Measurements from ENCODE around the gene XDH. TPM values are rescaled to one million over a fixed set of nuclear protein-coding genes. Genes with fewer than 3 reads are reported as not detected.

XDH gene
- total RNA-seq, 2 experiments from 2014 or later = 0.63 to 1.6 TPM

DNA sequence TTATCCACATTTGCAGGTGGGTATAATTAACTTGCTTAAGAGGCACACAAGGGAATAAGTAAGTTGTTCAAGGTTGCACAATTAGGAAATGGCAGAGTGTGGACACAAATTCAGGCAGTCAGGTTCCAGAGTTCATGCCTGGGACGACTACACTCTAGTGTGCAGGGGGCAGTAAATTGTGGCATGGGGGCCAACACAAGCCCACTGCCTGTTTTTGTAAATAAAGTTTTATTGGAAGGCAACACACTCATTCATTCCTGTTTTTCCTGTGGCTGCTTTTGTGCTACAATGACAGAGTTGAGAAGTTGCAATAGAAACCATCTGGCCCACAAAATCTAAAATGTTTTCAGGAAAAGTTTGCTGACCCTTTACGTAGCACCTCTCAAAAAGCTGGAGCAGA lies 41.4 kb downstream of the XDH start:
- Mint-ChIP-seq H3K4me3 (no peak overlapping the region), H3K27ac (no peak overlapping the region), H3K9me3 (no peaks in the 10 kb centered on the region), H3K36me3 (ENCODE audit: low read depth) (no peaks in the 10 kb centered on the region), H3K27me3 (no peaks in the 10 kb centered on the region), H3K4me1 (peaks cover 3% of the 10 kb centered on the region)
- CTCF ChIA-PET = no interaction called here
- POLR2A ChIA-PET = no interaction called here
- DNase-seq = no peak

DNA sequence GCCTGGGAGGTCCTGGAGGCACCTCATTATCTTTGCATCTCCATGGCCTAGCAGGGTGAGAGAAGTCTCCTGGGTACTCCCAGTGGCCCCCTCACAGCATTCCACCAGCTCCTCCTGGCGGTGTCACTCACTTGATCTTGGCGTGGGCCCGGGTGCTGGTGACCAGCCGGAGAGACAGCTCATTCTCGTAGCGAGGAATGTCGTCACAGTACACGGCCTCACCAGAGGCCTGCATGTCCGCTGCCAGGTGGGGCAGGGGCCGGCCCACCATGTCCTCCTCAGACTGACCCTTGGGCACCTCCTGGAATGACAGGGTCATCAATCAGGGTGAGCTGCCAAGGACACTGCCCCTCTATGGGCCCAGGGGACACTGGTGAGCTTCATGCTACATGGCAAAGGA lies 42.4 kb downstream of the XDH start:
- no peak overlapping the region for H3K4me3 Mint-ChIP-seq
- POLR2A ChIA-PET = no interaction called here

DNA sequence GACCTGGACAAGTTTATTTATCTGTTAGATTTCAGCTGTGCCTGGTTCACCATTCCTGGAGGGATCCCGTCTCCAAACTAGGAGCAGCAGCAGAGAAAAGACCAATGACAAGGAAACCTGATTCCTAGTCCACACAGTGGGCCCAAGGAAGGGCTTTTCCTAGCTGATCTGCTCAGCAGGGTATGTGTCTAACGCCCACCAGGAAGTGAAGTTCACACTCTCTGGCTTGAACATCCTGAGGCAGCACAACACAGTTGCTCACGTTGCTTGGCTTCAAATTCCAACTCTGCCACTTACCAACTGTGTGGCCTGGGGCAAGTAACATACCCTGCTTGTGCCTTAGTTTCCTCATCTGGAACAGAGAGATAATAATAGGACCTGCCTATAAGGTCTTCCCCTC lies 42.9 kb downstream of the XDH start:
- ChIA-PET POLR2A (no interaction called here), CTCF (no interaction called here)
- Mint-ChIP-seq H3K4me3 (no peak overlapping the region), H3K4me1 (no peaks in the 10 kb centered on the region), H3K36me3 (ENCODE audit: low read depth) (no peaks in the 10 kb centered on the region), H3K9me3 (no peaks in the 10 kb centered on the region), H3K27me3 (no peaks in the 10 kb centered on the region), H3K27ac (no peak overlapping the region)
- DNase-seq = no peak

More for the DNA sequence above, 42.4 kb downstream of the XDH start:
- Mint-ChIP-seq H3K36me3 (ENCODE audit: low read depth) (no peaks in the 10 kb centered on the region), H3K9me3 (no peaks in the 10 kb centered on the region), H3K4me1 (no peaks in the 10 kb centered on the region), H3K27ac (no peak overlapping the region), H3K27me3 (no peaks in the 10 kb centered on the region)
- DNase-seq = no peak
- CTCF ChIA-PET = no interaction called here

DNA sequence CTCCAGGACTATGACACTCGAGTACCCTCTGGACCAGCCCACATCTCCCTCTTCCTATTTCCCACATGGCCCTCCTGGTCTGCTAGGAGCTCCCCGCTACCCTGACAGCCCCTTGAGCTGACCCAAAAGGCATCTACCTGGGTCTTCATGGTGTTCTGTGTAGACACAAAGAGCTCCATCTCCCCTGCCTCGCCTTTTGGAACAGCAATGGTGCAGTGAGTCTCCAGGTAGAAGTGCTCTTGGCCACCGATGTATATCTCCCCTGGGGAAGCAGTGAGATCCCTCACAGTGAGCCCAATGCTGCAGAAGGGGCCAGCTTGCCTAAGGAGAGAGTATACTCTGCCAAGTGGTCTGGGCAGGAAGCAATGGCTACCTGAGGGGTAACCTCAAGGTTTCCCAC lies 47.8 kb downstream of the XDH start:
- no peaks in the 10 kb centered on the region for H3K9me3 Mint-ChIP-seq
- H3K4me3 Mint-ChIP-seq = no peak overlapping the region
- no peaks in the 10 kb centered on the region for H3K36me3 Mint-ChIP-seq (ENCODE audit: low read depth)
- H3K27me3 Mint-ChIP-seq = peaks cover 4% of the 10 kb centered on the region
- ChIA-PET CTCF (no interaction called here), POLR2A (no interaction called here)
- DNase-seq = no peak
- H3K4me1 Mint-ChIP-seq = no peaks in the 10 kb centered on the region
- no peak overlapping the region for H3K27ac Mint-ChIP-seq

DNA sequence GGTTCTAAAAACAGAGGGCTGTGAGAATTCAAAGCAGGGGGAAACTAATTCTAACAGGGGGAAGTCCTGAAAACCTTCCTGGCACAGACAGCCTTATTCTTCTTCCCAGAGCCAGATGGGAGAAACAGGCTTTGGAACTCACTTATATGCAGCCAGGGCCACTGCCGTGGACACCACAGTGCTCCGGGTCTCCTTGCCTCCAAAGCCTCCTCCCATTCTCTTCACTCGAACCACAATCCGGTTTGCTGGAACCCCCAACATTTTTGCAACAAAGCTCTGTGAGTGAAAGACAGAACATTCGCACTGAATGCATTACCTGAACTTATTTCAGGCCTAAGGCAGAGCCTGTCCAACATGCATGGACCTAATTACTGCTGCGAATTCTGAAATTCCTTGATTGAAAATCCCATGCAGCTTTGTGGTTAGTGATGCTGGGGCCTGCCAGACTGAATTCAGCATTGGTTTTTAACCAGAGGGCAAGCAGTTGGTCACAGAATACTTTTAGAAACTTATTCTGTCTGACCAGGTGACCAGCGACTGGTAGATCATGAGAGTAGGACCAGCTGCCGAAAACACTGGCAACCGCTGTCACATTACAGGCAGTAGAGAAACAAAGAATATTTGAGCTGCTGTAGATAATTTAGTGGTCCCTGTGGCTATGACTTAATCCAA lies 48.6 kb downstream of the XDH start:
- no peak overlapping the region for H3K27ac Mint-ChIP-seq
- H3K36me3 Mint-ChIP-seq (ENCODE audit: low read depth) = no peaks in the 10 kb centered on the region
- CTCF ChIA-PET = no interaction called here
- POLR2A ChIA-PET = no interaction called here
- no peaks in the 10 kb centered on the region for H3K4me1 Mint-ChIP-seq
- peaks cover 9% of the 10 kb centered on the region for H3K27me3 Mint-ChIP-seq
- no peak overlapping the region for H3K4me3 Mint-ChIP-seq
- H3K9me3 Mint-ChIP-seq = no peaks in the 10 kb centered on the region
- no peak for DNase-seq

DNA sequence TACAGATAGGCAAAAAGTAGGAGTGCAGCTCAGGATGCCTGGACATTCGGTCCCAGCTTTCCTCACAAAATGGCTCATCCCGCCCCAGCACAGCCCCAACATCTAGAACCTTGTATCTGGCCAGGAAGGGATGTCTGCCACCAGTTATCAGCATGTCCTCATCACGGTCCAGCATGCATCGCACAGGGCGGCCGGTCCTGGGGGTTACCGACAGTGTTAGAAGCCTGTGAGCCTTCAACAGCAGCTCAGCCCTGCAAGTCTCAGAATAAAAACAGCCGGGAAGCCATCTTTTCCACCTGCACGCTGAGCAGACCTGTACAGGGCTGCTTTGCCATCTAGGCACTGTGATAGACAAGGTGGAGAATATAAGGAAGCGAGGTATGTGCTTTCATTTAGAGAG lies 49.2 kb downstream of the XDH start:
- Mint-ChIP-seq H3K4me3 (no peak overlapping the region), H3K4me1 (no peaks in the 10 kb centered on the region), H3K27ac (no peak overlapping the region), H3K36me3 (ENCODE audit: low read depth) (no peaks in the 10 kb centered on the region), H3K27me3 (peaks cover 14% of the 10 kb centered on the region), H3K9me3 (no peaks in the 10 kb centered on the region)
- no peak for DNase-seq
- ChIA-PET CTCF (no interaction called here), POLR2A (no interaction called here)

DNA sequence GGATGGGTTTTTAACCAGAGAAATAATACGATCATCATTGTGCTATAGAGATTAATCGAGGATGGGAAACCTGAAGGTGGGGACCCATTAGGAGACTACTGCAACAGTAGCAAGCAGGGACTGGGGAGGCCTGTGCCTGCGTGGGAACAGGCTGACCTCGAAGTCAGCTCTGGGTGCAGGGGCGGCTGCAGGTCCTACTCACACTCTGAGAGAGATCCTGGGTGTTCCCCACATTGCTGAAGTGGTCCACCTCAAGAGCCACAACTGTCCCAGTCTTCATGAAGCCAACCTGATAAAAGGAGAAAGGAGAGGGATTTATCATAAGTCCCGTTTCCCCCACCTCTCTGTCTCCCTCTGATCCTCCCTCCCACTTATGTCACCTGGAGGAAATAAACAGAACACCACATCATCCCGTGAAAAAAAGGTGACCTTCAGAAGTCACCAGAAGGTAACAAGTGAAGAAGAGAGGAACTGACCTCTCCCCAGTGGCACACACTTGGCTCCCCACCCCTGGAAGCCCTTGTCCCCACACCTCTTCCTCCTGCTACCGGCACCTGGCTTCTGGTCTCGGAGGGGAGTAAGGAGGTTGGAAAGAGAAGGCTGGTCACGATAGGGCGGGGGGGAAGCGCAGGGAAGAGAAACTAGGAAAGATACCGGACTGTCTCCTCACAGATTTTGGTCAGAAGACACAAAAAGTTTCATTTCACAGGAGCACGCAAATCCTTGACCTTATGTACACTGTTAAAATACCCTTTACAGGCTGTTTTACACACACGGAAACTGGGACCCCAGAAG lies 50.4 kb downstream of the XDH start:
- ChIA-PET POLR2A (no interaction called here), CTCF (no interaction called here)
- Mint-ChIP-seq H3K4me3 (no peak overlapping the region), H3K36me3 (ENCODE audit: low read depth) (no peaks in the 10 kb centered on the region), H3K9me3 (no peaks in the 10 kb centered on the region), H3K4me1 (no peaks in the 10 kb centered on the region), H3K27ac (no peak overlapping the region), H3K27me3 (peaks cover 15% of the 10 kb centered on the region)
- DNase-seq = no peak

DNA sequence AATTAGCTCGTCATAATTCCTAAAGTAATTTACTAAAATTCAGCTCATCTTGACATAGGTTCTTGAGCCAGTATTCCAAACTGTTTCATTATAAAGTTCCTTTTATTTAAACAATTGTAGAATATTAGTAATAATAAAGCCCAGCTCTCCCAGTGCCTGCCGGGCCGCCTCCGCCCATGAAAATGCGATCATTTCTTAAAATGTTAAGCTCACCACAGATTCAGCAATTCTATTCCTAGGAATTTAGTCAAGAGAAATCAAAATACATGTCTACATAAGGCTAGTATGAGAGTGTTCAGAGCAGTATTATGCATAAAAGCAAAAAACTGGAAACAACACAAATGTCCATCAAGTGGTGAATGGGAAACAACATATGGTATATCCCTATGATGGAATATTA lies 52.0 kb downstream of the XDH start:
- POLR2A ChIA-PET = no interaction called here

DNA sequence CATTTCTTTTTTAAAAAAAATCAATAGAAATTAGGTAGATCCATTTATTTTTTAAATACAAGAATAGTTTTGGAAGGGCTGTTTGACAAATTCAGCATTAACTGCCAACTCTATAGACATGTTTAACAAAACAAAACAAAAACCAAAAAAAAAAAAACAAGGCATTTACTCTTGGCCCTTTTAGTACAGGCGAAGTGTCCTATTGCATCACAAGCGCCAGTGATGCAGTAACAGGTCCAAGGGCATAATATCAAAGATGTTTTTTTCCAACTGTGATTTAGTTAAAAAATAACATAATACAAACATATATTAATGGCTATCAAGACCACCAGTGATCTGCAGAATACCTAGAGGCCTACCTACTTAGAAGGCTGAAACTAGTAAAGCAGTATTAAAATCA lies 55.3 kb downstream of the XDH start:
- no peak for DNase-seq
- no peak overlapping the region for H3K27ac Mint-ChIP-seq
- POLR2A ChIA-PET = no interaction called here
- no peak overlapping the region for H3K4me3 Mint-ChIP-seq
- H3K4me1 Mint-ChIP-seq = peaks cover 3% of the 10 kb centered on the region
- H3K27me3 Mint-ChIP-seq = peaks cover 49% of the 10 kb centered on the region
- H3K9me3 Mint-ChIP-seq = no peaks in the 10 kb centered on the region
- CTCF ChIA-PET = no interaction called here
- no peaks in the 10 kb centered on the region for H3K36me3 Mint-ChIP-seq (ENCODE audit: low read depth)

More for the DNA sequence above, 52.0 kb downstream of the XDH start:
- CTCF ChIA-PET = no interaction called here
- Mint-ChIP-seq H3K36me3 (ENCODE audit: low read depth) (no peaks in the 10 kb centered on the region), H3K9me3 (no peaks in the 10 kb centered on the region), H3K4me3 (no peak overlapping the region), H3K27ac (no peak overlapping the region), H3K27me3 (peaks cover 24% of the 10 kb centered on the region), H3K4me1 (no peaks in the 10 kb centered on the region)
- DNase-seq = no peak

DNA sequence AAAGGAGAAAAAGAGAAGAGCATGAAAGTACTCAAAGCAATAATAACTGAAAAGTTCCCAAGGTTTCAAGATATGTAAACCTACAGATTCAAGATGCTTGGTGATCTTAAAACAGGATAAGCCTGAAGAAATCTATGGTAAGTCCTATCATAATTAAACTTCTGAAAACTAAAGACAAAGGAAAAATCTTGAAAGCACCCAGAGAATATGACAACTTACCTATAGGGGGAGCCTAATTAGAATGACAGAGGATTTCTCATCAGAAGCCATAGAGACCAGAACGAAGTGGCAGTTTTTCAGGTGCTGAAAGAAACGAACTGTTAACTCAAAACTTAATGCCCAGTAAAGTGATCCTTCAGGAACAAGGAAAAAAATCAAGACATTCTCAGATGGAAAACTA lies 59.7 kb downstream of the XDH start:
- POLR2A ChIA-PET = no interaction called here
- Mint-ChIP-seq H3K27me3 (peaks cover 60% of the 10 kb centered on the region), H3K4me3 (no peak overlapping the region), H3K4me1 (peaks cover 3% of the 10 kb centered on the region), H3K9me3 (no peaks in the 10 kb centered on the region), H3K27ac (no peak overlapping the region), H3K36me3 (ENCODE audit: low read depth) (peaks cover 3% of the 10 kb centered on the region)
- no peak for DNase-seq
- CTCF ChIA-PET = interaction anchor here (0.8 to 1.6 kb wide), 3 partner anchors 62 to 121 kb away, joined by 3 to 4 read pairs (median 3); partner anchors contain the start of gene EHD3

DNA sequence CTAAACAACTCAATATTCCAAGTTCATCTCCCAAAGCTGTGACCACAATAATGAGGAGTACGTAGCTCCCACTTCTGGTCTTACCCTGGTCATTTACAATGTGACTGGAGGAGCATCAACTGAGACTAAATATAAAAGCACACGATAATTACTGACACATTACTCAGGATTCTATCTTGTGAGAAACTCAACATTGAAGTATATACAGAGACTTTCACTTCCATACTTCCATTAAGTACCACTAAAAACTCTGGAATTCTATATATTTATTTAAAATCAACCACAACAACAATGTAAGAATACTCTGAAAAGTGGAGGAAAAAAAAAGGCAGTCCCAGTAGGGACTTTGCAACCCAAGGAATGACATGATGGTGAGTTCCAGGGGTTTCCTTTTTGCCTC lies 61.4 kb downstream of the XDH start:
- Mint-ChIP-seq H3K27ac (no peak overlapping the region), H3K9me3 (no peaks in the 10 kb centered on the region), H3K4me3 (no peak overlapping the region), H3K27me3 (peaks cover 54% of the 10 kb centered on the region), H3K36me3 (ENCODE audit: low read depth) (peaks cover 3% of the 10 kb centered on the region), H3K4me1 (peaks cover 3% of the 10 kb centered on the region)
- POLR2A ChIA-PET = no interaction called here
- CTCF ChIA-PET = interaction anchor here (0.9 kb wide), 1 partner anchor 81 kb away, joined by 5 read pairs; no protein-coding TSS in a partner anchor
- no peak for DNase-seq

DNA sequence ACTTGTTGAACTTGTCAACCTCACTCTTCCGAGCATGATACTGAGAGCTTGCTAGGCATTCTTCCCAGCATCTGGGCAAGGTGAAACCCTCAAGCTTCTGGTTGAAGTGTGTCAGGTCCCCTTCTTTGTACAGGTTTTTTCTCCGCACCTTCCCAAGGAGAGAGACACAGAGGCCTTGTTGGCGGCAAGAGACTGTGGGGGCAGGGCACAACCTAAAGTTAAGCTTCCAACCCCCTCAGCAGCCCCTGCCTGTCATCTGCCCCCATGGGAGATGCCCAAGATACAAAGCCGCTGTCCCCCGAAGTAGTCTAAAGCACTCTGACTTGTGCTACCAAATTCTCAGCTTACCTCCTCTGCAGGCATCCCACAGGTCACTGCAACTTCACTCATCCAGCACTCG lies 64.9 kb downstream of the XDH start:
- H3K27ac Mint-ChIP-seq = no peak overlapping the region
- no peak overlapping the region for H3K4me3 Mint-ChIP-seq
- H3K9me3 Mint-ChIP-seq = no peaks in the 10 kb centered on the region
- CTCF ChIA-PET = interaction anchor here (0.7 kb wide), 1 partner anchor 29 kb away, joined by 7 read pairs; no protein-coding TSS in a partner anchor
- no peak for DNase-seq
- POLR2A ChIA-PET = no interaction called here
- H3K4me1 Mint-ChIP-seq = no peaks in the 10 kb centered on the region
- H3K27me3 Mint-ChIP-seq = peaks cover 28% of the 10 kb centered on the region
- peaks cover 3% of the 10 kb centered on the region for H3K36me3 Mint-ChIP-seq (ENCODE audit: low read depth)

DNA sequence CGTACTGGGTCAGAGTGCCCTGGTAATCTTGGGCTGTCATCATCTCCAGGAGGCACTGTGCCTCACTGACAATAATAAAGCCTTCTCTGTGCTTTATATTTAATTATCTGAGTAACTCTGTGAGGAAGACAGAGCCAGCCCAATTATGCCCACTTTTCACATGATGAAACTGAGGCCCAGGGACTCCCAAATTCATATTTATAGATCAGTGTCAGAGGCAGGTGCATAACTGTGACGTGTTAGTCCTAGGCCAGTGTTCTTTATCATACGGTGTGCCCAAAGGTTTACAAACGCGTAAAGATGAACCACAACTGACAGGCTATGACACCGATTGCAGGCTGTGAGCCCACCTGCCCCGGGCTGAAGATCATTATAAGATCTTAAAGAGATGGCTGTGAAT lies 65.4 kb downstream of the XDH start:
- no peak overlapping the region for H3K4me3 Mint-ChIP-seq
- peaks cover 24% of the 10 kb centered on the region for H3K27me3 Mint-ChIP-seq
- POLR2A ChIA-PET = no interaction called here
- DNase-seq = no peak
- H3K27ac Mint-ChIP-seq = no peak overlapping the region
- H3K9me3 Mint-ChIP-seq = no peaks in the 10 kb centered on the region
- H3K4me1 Mint-ChIP-seq = no peaks in the 10 kb centered on the region
- CTCF ChIA-PET = no interaction called here
- peaks cover 3% of the 10 kb centered on the region for H3K36me3 Mint-ChIP-seq (ENCODE audit: low read depth)

DNA sequence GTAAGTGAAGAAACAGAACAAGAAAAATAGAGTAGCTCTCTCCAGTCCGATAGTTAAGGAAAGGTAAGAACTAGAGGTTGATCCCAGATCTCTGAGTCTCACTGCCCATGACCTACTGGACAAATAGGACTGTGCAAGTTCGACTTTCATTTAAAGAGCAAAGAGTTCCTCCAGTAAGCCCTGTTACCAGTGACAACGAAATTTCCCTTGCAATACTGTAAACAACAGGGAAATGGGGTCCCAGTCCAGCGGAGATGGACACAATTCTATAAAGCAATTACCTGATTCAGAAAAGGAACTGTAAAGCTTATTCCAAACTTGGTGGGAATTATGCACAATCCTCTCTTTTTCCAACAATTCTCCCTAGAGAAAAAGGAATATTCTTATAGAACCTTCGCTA lies 65.9 kb downstream of the XDH start:
- H3K27ac Mint-ChIP-seq = no peak overlapping the region
- peaks cover 3% of the 10 kb centered on the region for H3K36me3 Mint-ChIP-seq (ENCODE audit: low read depth)
- no peak overlapping the region for H3K4me3 Mint-ChIP-seq
- peaks cover 20% of the 10 kb centered on the region for H3K27me3 Mint-ChIP-seq
- H3K9me3 Mint-ChIP-seq = no peaks in the 10 kb centered on the region
- H3K4me1 Mint-ChIP-seq = no peaks in the 10 kb centered on the region
- POLR2A ChIA-PET = no interaction called here
- CTCF ChIA-PET = no interaction called here
- no peak for DNase-seq
